HG03558 (cell line): Measurements from ENCODE around the gene ZKSCAN5.
"Not testable (repeated sequence)": the region's sequence is repeated elsewhere in the genome, so short reads cannot be mapped to it uniquely, and the experiment has no call there.

Experiments used
- ATAC-seq: cut with Tn5 transposase; IDR thresholded peaks from one replicate; pipeline ENCODE4 v1.9.1; 2021; ENCODE audit warnings: moderate number of reproducible peaks; ENCODE audit not compliant: unreplicated experiment; ENCODE audit errors: extremely low read depth

ZKSCAN5 gene

DNA sequence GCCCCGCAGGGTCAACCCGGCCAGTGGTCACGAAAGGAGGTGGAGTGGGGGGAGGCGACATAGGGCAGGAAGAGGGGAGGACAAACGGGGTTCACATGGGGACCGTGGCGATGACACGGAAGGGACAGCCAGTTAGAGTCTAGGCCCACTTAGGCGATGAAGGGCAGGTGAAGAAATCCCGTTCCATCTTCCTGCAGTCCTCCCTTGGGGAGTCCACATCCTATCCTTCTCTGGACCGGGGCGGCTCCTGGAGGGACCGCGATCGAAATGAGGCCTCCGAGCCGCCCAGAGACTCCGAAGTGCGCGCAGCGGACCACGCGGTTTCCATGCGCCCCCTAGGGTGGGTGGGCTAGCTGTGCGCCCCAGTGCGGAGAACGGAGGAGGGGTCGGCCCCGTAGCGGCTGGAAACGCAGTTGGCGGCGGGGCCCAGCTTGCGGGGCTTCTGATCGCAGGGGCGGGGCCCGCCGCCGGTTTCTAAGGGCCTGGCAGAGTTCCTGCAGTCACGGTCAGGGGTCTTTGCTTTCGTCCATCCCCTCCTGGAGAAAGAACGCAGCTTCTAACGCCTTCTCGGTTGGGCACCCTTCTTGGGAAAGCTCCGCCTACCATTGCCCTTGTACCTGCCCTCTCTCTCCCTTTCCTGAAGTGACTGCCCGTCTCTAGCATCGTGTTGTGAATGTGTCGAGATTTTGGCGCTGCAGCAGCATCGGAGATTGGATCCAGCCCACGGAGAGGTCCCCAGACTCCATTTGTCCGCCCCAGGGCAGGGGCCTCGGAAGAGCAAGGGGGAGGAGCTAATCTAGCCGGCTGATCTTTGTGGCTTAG is 75.7 kb downstream of the ZKSCAN5 start:
- ATAC-seq = no peak

DNA sequence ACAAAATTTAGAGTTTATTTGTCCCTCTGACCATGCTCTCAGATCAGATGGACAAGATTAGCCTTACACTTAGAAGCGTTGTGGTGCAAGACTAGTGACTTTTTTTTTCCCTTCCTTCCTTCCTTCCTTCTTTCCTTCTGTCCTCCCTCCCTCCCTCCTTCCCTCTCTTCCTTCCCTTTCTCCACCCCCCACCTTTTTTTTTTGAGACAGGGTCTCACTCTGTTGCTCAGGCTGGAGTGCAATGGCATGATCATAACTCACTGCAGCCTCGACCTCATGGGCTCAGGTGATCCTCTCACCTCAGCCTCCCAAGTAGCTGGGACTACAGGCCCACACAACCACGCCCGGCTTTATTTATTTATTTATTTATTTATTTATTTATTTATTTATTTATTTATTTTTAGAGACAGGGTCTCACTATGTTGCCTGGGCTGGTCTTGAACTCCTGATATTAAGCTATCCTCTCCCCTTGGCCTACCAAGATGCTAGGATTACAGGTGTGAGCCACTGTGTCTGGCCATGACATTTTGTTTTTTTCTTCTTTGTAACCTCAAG is 76.4 kb downstream of the ZKSCAN5 start:
- ATAC-seq = not testable (repeated sequence)
